ENCODE measurements around the gene ZNF341.

- TF ChIP-seq CTCF (IDR thresholded peaks at IDR 0.05) (no peak), POLR2A (IDR thresholded peaks at IDR 0.05) (no peak)
These were observed 20.4 kb upstream of the ZNF341 start for GRCh38 chr20:33711446-33711738.

Measured in sigmoid colon (tissue), 3 donors.